Heart right ventricle (tissue), 16 donors: Measurements from ENCODE around the gene NKX1-1. TPM values are rescaled to one million over a fixed set of nuclear protein-coding genes. Genes with fewer than 3 reads are reported as not detected.

ENCODE experiments used
- ATAC-seq, 8 donors: fragments of 200-7000 bp; cut with Tn5 transposase; one replicate each; pipeline ENCODE4 v1.9.1; 2020; ENCODE audit warnings: mild to moderate bottlenecking in 8 of 8, moderate library complexity in 8 of 8, moderate number of reproducible peaks in 1 of 8
- DNase-seq, 2 donors: peaks; one replicate each; pipeline ENCODE4 v3.0.0-alpha.2; 2020
- H3K27ac ChIP-seq, 10 donors: fragments of 200-600 bp; sonication (generic) in 2 of 10; one replicate each; pipeline versions ENCODE4 v1.5.0 to v1.8.0; 2020 to 2022; ENCODE audit warnings: mild to moderate bottlenecking in 3 of 10
- H3K27me3 ChIP-seq, 7 donors: fragments of 200-600 bp; one replicate each; pipeline ENCODE4 v1.8.0; 2021 to 2022; ENCODE audit warnings: mild to moderate bottlenecking in 2 of 7
- H3K36me3 ChIP-seq, 9 donors: fragments of 200-600 bp; sonication (generic) in 1 of 9; one replicate each; pipeline versions ENCODE4 v1.5.0 to v1.8.0; 2020 to 2022; ENCODE audit warnings: mild to moderate bottlenecking in 2 of 9
- H3K4me1 ChIP-seq, 9 donors: fragments of 200-600 bp; sonication (generic) in 1 of 9; one replicate each; pipeline versions ENCODE4 v1.5.0 to v1.8.0; 2020 to 2022; ENCODE audit warnings: mild to moderate bottlenecking in 4 of 9
- H3K4me3 ChIP-seq, 10 donors: fragments of 200-600 bp; sonication (generic) in 2 of 10; one replicate each; pipeline versions ENCODE4 v1.5.0 to v1.8.0; 2020 to 2022; ENCODE audit warnings: mild to moderate bottlenecking in 7 of 10, moderate library complexity in 2 of 10
- H3K9me3 ChIP-seq, 11 donors: fragments of 200-600 bp in 10 of 11; sonication (generic) in 2 of 11; one replicate each; pipeline versions ENCODE4 v1.5.0 to v1.8.0; 2013 to 2022; ENCODE audit warnings: mild to moderate bottlenecking in 2 of 11, control low read depth in 1 of 11, moderate library complexity in 1 of 11
- CTCF ChIP-seq, 9 donors: fragments of 200-600 bp; sonication (generic) in 2 of 9; IDR thresholded peaks; one replicate each; pipeline versions ENCODE4 v1.5.0 to v1.8.0; 2021 to 2022; ENCODE audit warnings: antibody characterized with exemption in 9 of 9, mild to moderate bottlenecking in 5 of 9, moderate library complexity in 1 of 9
- WGBS, 2 donors: extraction: QIAGEN DNeasy Blood & Tissue Kit; methylation state at CpG; one replicate each; pipeline ENCODE4 v1.1.7; 2013; ENCODE audit warnings: inconsistent platforms in 1 of 2; 5-methylcytosine and 5-hydroxymethylcytosine counted together
- intact Hi-C, 10 donors: fragments of 100-400 bp; cut with DNase I; formaldehyde crosslinking; loops; one replicate each; pipeline versions ENCODE4 v1.11.1 to v1.14.2; 2022
- polyA plus RNA-seq, 2 donors: library from polyadenylated mRNA; stranded (reverse); fragments of 200-250 nt; gene quantifications; one replicate each; pipeline ENCODE4 v1.2.3, GENCODE V29; 2013
- total RNA-seq, 10 donors: library from RNA; stranded (reverse); fragmentation: NEBNext Ultra II Directional in 3 of 10; extraction: Animal tissue kit (Norgen Biotek cat#: 25700) in 3 of 10; gene quantifications; one replicate each; pipeline versions ENCODE4 v1.2.1 to v1.2.4, GENCODE V29; 2021 to 2023
- donor health status: Arrhythmogenic right ventricular cardiomyopathy.
- donor health status: ischemic (EF 13 %, LVEDD 7.1; RV severe dilation, severe dysfunction).
- donor health status: healthy with polysubstance abuse.
- donor health status: DM: no; HTN: yes; CAD: no.
- donor health status: DM: no; HTN: no; CAD: no.
- donor health status: ischemic (EF 25% LVEDD 6.9; RV normal size, moderate dysfunction).
- donor health status: ischemic (EF 25% LVEDD 5.7; RV mildly dilated, moderate dysfunction).
- donor health status: healthy.
- donor health status: DM: yes; HTN: yes; CAD: no.
- donor health status: Ischemic cardiomyopathy.
- donor health status: ischemic (EF 35%, LVEDD 5.7; RV mildly dilated, moderate dysfunction).
- donor health status: nonischemic (EF 11% LVEDD 7.7; RV severe dilation, severe dysfunction).
- donor health status: DM: yes; HTN: yes; CAD: no.
- donor health status: PGD.
- donor health status: ischemic (EF 29% LVEDD 5.4; RV normal size, mild dysfunction).
- donor health status: nonischemic (EF 23%, LVEDD 6.1; RV moderate dilation, normal function).

NKX1-1 gene
- total and polyA plus RNA-seq, 12 donors: not detected

GRCh38 chr4:1365271-1366178, 40.7 kb downstream of the NKX1-1 start:
- WGBS, 2 donors: 87 to 88% methylated on average over 25 of the region's 25 CpGs
- DNase-seq: no peak
- Histone ChIP-seq H3K9me3 (no peaks in the 10 kb centered on the region), H3K36me3 (peaks cover 0 to 81% (median 0%) of the 10 kb centered on the region in 9 donors), H3K4me1 (no peaks in the 10 kb centered on the region), H3K4me3 (no peak overlapping the region), H3K27ac (no peak overlapping the region), H3K27me3 (no peaks in the 10 kb centered on the region)
- TF ChIP-seq CTCF (IDR thresholded peaks at IDR 0.05): no peak
- intact Hi-C loops: loop anchor here in 1 of 10 donors (10.0 kb wide), 1 partner anchor 149 kb away; no protein-coding TSS in a partner anchor
- no peak for ATAC-seq

GRCh38 chr4:1364748-1365147, 41.5 kb downstream of the NKX1-1 start:
- no peak for ATAC-seq
- Histone ChIP-seq H3K4me3 (no peak overlapping the region), H3K4me1 (no peaks in the 10 kb centered on the region), H3K27ac (no peak overlapping the region), H3K36me3 (peaks cover 0 to 81% (median 0%) of the 10 kb centered on the region in 9 donors), H3K9me3 (no peaks in the 10 kb centered on the region), H3K27me3 (no peaks in the 10 kb centered on the region)
- no peak for TF ChIP-seq CTCF (IDR thresholded peaks at IDR 0.05)
- 96 to 97% methylated on average over 13 of the region's 13 CpGs for WGBS, 2 donors
- intact Hi-C loops: loop anchor here in 2 of 10 donors (5.0 to 10.0 kb wide), 2 partner anchors 150 to 258 kb away; no protein-coding TSS in a partner anchor
- DNase-seq: no peak

- TF ChIP-seq CTCF (IDR thresholded peaks at IDR 0.05): no peak
- H3K4me1 ChIP-seq: no peaks in the 10 kb centered on the region
- DNase-seq: no peak
Observed at GRCh38 chr4:1364217-1364616, 42.0 kb downstream of the NKX1-1 start.

GRCh38 chr4:1363513-1363912, 42.7 kb downstream of the NKX1-1 start:
- ATAC-seq (no peak), DNase-seq (no peak)
- Histone ChIP-seq H3K9me3 (no peaks in the 10 kb centered on the region), H3K4me3 (no peak overlapping the region), H3K4me1 (no peaks in the 10 kb centered on the region), H3K36me3 (peaks cover 0 to 82% (median 0%) of the 10 kb centered on the region in 9 donors), H3K27me3 (no peaks in the 10 kb centered on the region), H3K27ac (no peak overlapping the region)
- no peak for TF ChIP-seq CTCF (IDR thresholded peaks at IDR 0.05)
- intact Hi-C loops: loop anchor here in 2 of 10 donors (5.0 to 10.0 kb wide), 2 partner anchors 151 to 259 kb away; no protein-coding TSS in a partner anchor
- WGBS, 2 donors: 82 to 83% methylated on average over 11 of the region's 11 CpGs

More at GRCh38 chr4:1364217-1364616, 42.0 kb downstream of the NKX1-1 start:
- Histone ChIP-seq H3K27me3 (no peaks in the 10 kb centered on the region), H3K4me3 (no peak overlapping the region), H3K36me3 (peaks cover 0 to 81% (median 0%) of the 10 kb centered on the region in 9 donors), H3K9me3 (no peaks in the 10 kb centered on the region), H3K27ac (no peak overlapping the region)
- intact Hi-C loops: loop anchor here in 2 of 10 donors (5.0 to 10.0 kb wide), 2 partner anchors 151 to 258 kb away; no protein-coding TSS in a partner anchor
- 87 to 89% methylated on average over 15 to 16 of the region's 18 CpGs for whole genome bisulfite sequencing, 2 donors
- ATAC-seq: no peak
